ENCODE measurements around the gene PSORS1C1.
A peak's percentile ranks its signal among the peaks of the same experiment; 100 is the strongest.
"Not testable (repeated sequence)": the region's sequence is repeated elsewhere in the genome, so short reads cannot be mapped to it uniquely, and the experiment has no call there.

The PSORS1C1 gene, protein sequence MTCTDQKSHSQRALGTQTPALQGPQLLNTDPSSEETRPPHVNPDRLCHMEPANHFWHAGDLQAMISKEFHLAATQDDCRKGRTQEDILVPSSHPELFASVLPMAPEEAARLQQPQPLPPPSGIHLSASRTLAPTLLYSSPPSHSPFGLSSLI

DNA sequence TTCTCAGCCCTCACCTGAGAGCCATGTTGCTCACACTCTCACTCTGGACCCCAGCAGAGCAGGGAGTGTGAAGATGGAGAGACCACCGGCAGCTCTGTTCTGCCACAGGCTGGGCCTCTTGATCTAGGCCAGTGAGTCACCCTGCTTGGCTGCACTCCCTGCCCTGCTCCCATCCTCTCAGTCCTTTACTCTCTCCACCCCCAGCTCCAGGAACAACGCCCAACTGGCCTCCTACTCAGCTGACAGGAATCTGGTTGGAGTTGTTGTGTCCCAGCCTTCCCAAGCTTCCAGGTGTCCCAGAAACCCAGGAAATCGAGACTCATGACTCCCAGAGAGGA is at the start of gene PSORS1C1:
Gene PSORS1C1, plus strand, starts transcription at position 260 of the 338 bp plus-strand sequence. CDS start 14,833 bp downstream, outside the sequence.
- no peak for DNase-seq

DNA sequence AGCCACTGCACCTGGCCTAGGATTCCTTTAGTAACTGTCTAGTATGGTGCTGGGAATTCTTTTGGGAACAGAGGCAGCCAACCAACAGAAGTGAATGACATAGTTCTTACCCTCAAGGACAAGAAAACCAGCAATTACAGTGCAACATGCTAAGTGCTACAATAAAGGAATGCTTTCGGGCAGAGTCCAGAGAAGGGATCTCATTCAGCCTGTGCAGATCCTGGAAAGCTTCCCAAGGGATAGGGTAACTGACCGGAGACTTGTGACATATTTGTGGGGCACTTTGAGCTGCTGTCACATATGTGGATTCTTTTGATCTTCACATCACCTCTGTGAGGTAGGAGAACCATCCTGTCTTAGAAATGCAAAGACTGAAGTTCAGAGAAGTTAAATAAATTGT is 49.0 kb upstream of the PSORS1C1 start:
- no peak for DNase-seq

DNA sequence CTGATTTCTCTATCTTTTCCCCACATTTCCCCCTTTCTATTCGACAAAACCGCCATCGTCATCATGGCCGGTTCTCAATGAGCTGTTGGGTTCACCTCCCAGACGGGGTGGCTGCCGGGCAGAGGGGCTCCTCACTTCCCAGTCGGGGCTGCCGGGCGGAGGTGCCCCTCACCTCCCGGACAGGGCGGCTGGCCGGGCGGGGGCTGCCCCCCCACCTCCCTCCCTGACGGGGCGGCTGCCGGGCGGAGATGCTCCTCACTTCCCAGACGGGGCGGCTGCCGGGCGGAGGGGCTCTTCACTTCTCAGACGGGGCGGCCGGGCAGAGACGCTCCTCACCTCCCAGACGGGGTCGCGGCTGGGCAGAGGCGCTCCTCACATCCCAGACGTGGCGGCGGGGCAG is 47.6 kb upstream of the PSORS1C1 start:
- not testable (repeated sequence) for DNase-seq

DNA sequence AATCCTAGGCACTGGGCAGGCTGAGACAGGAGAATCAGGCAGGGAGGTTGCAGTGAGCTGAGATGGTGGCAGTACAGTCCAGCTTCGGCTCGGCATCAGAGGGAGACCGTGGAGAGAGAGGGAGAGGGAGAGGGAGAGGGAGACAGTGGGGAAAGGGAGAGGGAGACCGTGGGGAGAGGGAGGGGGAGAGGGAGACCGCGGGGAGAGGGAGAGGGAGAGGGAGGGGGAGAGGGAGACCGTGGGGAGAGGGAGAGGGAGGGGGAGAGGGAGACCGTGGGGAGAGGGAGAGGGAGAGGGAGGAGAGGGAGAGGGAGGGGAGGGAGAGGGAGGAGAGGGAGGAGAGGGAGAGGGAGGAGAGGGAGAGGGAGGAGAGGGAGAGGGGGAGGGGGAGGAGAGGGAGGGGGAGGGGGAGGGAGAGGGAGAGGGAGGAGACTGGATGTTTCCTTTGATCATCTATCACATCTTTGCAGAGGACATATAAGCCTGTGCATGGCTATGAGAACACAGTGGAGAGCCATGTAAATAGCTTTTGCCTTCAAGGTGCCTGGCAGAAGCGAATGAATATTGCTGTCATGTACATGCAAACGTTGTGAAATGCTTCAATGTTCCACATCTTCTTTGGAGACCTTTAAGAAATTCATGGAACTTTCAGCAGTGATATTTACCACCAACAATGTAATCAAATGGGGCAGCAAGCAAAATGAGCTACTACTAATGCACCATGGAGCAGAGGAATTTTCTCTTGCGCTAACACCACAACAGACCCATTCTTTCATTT is 46.5 kb upstream of the PSORS1C1 start:
- not testable (repeated sequence) for DNase-seq

DNA sequence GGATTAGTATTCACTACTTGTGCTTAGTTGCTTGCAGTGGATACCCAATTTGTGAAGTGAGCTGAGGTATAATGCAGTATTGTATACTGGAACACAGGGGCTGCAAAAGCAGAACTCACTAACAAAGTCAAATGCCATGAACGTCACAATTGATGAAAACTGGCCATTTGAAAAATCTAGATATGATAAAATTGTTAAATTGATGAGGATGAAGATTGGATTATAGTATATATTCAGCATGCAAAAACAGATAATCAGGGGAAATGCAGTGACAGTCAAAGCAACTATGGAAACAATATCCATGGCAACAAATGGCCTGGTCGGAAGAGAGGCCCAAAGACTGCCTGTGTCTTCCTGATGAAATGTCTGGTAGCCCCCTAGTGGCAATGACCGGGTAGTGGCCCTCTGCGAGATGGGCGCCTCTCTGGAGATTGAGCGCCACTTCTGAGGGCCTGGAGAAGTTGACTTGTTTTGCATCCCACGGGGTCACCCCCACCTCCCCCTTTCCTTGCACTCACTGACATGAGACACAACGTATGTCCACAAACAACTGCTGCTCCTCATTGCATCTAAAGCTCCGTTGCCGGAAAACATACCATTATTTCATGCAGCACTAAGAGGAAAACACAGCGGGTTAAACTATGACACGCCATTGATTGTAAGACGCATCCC is 45.8 kb upstream of the PSORS1C1 start:
- DNase-seq, result peak; percentile 51

DNA sequence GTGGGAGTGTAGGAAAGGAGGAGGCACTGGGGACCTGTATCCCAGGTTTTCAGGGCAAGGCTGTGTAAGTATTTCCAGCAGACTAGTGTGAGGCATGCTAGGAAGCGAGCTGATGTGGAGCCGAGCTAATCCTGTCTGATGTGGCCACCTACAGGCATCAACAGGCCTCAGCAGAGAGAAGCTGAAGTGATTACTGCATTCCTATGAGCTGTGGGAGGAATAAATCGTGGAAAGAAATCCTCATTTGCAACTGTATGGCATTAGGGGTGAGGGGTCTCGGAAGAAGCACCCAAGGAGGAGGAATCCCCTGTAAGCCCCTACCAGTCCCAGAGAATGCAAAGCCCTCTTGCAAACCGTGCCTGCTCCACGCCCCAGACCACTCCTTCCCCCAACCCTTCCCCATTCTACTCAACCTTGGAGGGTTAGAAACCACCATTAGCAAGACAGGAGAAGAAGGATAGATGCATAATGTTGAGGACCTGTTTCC is 43.8 kb upstream of the PSORS1C1 start:
- DNase-seq, result no peak

DNA sequence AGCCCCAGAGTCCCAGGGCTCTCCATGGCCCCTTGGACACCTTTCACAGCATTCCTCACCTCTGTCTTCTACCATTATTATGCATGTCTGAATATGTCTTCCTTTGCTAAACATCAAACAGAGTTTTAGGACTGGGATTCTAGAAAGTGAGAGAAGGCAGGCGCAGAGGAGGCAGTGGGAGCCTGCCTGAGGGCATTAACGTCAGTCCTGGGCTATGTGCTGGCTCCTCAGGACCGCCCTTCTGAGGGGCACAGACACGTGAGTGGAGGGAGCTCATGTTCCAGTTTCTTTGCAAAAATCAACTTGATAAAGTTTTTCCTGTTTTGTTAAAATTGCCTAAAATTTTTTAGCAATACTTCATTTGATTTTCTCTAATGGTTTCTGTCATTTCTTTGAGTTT is 40.2 kb upstream of the PSORS1C1 start:
- no peak for DNase-seq

DNA sequence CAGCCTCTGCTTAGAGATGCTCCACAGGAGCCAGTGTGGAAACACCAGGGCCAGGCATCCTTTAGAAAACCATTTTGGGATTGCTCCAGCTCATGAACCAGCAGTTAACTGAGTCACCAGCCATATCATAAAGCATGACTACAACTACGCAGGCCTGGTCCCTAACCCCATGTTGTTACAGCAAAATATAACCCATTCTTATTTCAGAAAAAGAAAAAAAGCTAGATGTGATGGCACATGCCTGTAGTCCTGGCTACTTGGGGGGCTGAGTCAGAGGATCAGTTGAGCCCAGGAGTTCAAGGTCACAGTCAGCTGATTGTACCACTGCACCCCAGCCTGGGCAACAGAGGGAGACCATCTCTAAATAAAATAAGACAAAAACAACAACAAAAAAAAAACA is 39.1 kb upstream of the PSORS1C1 start:
- no peak for DNase-seq

DNA sequence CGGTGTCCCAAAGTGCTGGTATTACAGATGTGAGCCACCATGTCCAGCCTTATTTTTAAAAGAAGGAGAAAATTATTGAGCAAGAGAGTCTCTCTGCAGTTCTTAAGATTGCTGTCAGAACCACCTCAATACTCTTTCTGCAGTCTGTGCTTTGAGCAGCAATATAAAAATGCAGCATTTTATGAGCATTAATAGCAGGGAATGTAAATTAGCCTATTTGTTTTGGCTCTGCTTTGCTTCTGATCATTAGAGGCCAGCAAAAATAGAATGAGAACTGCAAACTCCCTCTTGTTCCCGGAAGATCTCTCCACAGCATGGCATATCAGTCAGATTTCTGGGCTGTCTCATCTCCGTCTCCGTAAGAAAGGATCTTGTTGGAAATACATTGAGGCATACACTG is 38.0 kb upstream of the PSORS1C1 start:
- no peak for DNase-seq

DNA sequence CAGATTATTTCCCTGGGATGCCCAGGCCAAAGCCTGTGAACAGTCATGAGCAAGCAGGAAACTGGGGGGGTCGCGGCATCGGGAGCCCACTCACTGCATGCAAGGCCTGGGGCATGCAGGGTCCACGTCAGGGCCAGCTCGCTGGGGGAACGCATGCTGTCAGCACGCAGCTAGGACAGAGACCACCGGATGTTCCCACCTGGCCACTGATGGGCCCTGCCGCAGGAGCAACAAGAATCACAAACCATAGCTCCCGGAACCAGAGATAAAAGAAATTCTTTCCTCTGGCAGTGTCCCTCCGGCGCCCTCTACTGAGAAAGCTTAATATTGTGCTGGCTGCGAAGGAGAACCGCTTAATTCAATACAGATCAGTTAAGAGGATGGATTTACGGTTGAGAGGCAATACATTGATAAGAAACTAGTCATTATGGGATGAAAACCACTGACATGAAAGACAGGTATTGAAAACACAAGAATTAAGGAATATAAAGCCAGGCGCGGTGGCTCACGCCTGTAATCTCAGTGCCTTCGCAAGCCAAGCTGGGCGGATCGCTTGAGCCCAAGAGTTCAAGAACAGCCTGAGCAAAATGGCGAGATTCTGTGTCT is 34.8 kb upstream of the PSORS1C1 start:
- peak; percentile 61 for DNase-seq

DNA sequence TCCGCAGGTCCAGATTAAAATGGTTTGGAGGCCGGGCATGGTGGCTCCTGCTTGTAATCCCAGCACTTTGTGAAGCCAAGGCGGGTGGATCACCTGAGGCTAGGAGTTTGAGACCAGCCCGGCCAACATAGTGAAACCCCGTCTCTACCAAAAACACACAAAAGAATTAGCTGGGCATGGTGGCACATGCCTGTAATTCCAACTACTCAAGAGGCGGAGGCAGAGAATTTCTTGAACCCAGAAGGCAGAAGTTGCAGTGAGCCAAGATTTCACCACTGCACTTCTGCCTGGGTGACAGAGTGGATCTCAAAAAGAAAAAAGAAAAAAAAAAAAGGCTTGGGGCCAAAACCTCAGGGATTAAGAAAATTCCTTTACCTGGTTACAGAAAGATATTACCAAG is 32.7 kb upstream of the PSORS1C1 start:
- DNase-seq, result no peak

DNA sequence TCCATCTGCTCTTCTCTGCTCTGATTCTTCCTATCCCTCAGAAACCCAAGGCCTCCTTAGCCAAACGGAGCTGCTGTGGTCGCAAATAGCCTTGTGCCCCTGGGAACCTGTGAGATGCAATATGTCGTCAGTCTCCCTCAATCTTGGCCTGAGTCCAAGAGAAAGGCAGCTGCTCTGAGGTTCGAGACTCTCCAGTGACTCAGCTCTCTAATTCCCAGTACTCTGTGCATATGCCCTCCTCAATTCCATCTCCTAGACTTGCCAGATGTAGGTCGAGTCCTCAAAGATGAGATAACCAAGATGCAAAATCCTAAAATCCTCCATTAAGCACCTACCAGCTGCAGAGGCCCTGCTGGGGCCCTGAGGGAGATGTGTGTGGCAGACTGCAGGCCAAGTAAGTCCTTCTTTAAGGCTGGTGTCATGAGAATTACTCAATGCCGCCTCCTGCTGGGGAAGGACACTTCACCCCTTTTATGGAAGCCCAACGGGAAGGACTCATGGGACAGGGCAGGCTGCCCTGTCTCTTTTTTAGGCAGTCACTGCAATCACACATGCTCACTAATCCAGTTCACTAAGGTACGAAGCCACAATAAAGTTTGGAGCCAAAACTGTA is 30.8 kb upstream of the PSORS1C1 start:
- no peak for DNase-seq

DNA sequence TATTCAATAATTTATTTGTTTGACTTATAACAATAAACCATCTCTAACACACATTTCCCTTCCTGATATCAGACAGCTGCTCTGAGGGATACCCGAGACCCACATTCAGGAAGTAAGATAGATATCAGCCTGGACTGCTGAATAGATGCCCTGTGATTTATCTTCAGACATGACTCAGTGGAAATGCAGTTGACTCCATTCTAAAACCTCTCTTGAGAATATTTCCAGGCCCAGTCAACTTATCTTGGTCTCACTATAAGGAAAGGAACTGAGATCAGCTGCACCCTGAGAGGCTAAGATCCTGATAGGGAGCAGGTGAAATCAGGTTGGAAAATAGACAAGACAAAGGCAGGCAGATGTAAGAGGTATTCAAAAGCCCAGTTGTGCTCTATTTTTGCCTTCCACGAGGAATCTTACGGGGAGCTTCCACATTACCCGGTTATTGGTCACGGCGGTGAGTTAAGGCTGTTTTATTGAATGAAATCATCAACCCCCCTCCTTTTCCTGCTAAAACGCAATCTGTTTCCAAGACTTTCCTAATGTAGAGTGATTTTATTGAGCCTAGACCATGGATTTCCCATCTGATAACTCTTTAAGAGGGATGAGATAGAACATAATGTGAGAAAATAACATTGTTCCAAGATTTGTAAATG is 27.7 kb upstream of the PSORS1C1 start:
- no peak for DNase-seq

DNA sequence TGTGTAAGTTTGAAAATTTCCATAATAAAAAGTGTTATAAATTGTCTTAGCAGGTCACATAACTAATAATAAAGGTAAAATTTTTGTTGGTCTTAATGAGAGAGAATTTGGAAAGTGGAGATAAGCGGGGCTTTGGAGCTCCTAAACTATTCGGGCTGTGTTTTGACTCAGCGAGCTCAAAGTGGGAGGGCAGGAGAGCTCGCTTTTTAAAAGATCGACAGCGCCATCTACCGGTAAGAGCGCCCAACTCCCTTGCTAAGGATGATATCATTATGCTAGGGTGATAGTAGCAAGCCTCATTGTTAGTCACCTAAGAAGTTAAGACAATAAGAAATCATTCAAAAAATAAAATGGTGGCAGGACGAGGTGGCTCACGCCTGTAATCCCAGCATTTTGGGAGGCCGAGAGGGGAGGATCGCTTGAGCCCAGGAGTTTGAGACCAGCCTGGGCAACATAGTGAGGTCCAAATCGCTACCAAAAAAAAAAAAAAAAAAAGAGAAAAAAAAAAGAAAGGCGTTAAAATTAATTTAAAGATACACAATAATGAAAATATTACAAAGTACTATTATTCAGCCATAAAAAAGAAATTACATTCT is 27.0 kb upstream of the PSORS1C1 start:
- peak; percentile 94 for DNase-seq

DNA sequence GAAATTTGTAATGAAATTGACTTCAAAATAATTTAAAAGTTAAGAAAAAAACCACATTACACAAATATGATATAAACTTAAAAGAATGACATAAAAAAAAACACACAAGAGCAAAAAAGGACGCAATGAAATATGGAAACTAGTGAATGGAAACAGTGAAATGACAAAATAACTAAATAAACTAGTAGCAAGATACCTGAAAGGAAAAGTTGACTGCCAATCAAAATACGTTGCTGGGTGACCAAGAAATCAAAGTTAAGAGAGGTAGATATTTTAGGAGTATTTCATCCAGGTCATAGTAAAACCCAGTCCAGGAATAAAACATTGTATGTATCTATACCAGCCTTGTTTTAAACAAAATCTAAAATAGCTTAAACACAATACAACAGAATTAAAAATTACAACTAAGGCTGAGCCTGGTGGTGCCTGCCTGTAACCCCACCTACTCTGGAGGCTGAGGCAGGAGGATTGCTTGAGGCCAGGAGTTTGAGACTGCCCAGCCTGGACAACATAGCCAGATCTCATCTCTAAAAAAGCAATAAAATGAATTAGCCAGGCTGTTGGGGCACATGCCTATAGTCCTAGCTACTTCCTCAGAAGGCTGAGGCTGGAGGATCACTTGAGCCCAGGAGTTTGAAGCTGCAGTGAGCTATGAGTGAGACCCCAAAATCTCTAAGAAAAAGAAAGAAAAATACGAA is 24.2 kb upstream of the PSORS1C1 start:
- DNase-seq, result no peak

DNA sequence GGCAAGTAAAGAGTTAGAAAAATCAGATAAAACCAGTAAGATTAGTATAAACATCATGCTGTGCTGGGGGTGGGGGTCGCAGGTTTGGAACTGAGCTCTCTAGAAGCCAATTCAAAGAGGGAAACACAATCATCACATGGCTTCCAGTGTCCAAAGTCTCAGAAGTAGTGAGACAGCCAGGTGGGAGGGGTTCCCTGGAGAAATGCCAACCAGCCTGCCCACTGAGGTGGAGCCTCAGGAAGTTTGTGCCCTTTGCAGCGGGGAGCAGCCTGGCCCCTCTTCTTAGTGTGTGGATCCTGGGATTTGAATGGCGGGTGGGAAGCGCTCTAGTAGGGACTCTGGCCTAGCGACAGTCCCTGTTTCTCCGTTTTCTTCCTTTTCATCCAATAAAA is 23.6 kb upstream of the PSORS1C1 start:
- no peak for DNase-seq

DNA sequence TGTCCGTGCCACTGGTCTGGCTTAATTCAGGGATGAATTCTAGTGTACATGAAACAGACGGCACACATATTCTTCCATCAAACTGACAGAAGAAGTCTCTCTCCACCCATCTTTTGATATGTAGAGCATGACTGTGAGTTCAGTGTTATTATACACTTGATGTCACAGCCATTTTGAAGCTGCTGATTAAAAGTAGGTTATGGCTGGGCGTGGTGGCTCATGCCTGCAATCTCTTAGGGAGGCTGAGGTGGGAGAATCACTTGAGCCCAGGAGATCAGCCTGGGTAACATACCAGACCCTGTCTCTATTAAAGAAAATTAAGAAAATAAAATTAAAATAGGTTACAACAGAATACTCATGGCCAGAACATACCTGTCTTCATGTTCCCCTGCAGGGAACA is 22.9 kb upstream of the PSORS1C1 start:
- DNase-seq, result no peak

DNA sequence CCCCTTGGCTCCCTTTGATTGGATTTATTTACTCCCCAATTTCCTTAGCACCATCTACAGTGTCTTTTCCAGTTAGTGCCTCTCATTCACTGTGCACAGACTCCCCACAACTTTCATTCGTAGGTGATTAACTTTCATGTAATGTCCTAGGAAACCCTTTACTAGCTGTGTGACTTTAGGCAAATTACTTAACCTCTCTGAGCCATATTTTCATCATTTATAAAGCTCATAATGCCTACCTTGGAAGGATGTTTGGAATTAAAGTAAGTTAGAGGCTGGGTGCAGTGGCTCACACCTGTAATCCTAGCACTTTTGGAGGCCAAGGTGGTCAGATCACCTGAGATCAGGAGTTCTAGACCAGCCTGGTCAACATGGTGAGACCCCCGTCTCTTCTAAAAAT is 22.4 kb upstream of the PSORS1C1 start:
- DNase-seq, result no peak

DNA sequence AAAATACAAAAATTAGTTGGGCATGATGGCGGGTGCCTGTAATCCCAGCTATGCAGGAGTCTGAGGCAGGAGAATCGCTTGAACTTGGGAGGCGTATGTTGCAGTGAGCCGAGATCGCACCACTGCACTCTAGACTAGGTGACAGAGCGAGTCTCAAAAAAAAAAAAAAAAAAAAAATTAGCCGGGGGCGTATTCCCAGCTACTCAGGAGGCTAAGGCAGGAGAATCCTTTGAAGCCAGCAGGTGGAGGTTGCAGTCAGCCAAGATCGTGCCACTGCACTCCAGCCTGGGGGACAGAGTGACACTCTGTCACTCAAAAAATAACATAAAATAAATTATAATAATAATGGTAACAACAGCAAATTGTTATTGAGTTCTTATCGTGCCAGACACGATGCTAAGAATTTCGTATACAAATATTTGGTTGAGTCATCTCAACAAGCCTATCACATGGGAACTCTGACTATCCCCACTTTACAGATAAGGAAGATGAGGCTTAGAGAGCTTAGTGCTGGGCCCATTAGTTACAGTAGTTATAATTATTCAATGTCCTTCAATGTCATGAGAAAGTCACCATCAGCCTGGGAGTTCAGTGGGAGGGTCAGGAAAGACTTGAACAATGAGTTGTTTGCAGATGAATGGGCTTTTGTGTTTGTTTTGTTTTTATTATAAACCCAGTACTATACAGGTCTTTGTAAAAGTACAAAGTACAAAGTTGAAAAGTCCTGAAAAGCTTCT is 21.7 kb upstream of the PSORS1C1 start:
- no peak for DNase-seq

DNA sequence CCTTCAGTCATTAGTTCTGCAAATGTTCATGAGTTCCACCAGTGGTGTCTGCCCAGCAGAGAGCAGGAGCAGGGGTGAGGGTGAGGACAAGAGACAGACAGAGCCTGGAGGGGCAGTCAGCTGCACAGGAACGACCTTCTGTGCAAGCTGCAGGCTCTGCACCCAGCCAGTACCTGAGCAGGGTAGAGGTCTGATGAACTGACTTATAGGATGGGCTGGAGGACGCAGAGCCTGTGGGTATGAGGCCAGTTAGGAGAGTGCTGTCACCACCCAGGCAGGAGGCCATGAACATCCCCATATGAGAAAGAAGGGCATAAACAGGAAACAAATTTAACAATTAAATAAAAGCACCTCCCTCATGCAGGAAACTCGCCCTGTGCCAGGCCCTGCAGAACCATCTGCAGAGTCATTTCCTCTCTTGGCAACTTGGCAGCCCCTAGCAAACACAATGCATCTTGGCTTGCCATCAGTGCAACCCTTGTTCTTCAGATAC is 20.2 kb upstream of the PSORS1C1 start:
- no peak for DNase-seq

DNA sequence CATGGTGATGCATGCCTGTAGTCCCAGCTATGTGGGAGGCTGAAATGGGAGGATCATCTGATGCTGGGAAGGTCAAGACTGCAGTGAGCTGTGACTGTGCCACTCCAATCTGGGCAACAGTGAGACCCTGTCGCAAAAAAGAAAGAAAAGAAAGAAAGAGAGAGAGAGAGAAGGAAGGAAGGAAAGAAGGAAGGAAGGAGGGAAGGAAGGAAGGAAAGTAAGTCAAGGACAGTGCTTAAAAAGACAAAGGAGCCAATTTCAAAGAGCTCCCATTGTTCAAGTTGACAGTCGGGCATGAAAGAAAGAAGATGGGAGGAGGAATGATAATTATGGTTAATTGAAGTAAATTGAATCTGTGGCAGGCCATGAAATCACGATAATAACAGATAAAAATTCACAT is 18.4 kb upstream of the PSORS1C1 start:
- no peak for DNase-seq
